Subcutaneous adipose tissue (tissue), 4 donors: ENCODE data around the gene TTC28. TPM values are rescaled to one million over a fixed set of nuclear protein-coding genes. Genes with fewer than 3 reads are reported as not detected.

Experiments
- total RNA-seq, 4 donors: library from RNA; depleted of rRNA; stranded (reverse); fragments of >200 nt; gene quantifications; one replicate each; pipeline ENCODE4 v1.1.0, GENCODE V29; 2016
- TF ChIP-seq, protein P1 (sequence below): fragments of 450-650 bp; IDR thresholded peaks from one replicate; pipeline ENCODE4 v1.5.1; 2016; ENCODE audit warnings: low read depth, mild to moderate bottlenecking, control low read depth, antibody characterized with exemption, moderate library complexity

The TTC28 gene
- total RNA-seq, 4 donors from 2014 or later: 42.6 to 71.6 (median 43.4) TPM

DNA sequence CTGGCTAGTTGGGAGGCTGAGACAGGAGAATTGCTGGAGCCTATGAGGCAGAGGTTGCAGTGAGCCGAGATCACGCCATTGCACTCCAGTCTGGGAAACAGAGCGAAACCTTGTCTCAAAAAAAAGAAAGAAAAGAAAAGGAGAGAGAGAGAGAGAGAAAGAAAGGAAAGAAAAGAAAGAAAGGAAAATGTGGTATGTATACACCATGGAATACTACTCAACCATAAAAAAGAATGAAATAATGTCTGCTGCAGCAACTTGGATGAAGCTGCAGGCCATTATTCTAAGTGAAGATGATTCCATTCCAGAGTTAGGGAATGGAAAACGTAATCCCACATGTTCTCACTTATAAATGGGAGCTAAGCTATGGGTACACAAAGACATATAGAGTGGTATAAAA lies 30.8 kb downstream of the TTC28 start:
- TF ChIP-seq, protein P1, sequence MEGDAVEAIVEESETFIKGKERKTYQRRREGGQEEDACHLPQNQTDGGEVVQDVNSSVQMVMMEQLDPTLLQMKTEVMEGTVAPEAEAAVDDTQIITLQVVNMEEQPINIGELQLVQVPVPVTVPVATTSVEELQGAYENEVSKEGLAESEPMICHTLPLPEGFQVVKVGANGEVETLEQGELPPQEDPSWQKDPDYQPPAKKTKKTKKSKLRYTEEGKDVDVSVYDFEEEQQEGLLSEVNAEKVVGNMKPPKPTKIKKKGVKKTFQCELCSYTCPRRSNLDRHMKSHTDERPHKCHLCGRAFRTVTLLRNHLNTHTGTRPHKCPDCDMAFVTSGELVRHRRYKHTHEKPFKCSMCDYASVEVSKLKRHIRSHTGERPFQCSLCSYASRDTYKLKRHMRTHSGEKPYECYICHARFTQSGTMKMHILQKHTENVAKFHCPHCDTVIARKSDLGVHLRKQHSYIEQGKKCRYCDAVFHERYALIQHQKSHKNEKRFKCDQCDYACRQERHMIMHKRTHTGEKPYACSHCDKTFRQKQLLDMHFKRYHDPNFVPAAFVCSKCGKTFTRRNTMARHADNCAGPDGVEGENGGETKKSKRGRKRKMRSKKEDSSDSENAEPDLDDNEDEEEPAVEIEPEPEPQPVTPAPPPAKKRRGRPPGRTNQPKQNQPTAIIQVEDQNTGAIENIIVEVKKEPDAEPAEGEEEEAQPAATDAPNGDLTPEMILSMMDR: no peak

DNA sequence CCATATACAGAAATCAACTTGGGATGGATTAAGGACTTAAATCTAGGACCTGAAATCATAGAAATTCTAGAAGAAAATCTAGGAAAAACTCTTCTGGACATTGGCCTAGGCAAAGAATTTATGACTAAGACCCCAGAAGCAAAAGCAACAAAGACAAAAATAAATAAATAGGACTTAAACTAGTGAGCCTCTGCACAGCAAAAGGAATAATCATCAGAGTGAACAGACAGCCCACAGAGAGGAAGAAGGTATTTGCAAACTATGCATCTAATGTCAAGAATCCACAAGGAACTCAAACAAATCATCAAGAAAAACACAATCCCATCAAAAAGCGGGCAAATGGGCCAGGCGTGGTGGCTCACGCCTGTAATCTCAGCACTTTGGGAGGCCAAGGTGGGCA lies 32.4 kb downstream of the TTC28 start:
- TF ChIP-seq, protein P1: no peak

DNA sequence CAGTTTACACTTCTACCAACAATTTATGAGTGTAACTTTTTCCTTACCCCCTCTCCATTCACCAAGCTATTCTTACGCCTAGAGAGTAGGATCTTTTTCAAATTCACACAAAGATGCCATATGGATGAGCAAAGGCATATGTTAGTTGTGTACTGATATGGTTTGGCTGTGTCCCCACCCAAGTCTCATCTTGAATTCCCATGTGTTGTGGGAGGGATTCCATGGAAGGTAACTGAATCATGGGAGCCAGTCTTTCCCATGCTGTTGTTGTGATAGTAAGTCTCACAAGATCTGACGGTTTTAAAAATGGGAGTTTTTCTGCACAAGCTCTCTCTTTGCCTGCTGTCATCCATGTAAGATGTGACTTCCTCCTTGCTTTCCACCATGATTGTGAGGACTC lies 40.3 kb downstream of the TTC28 start:
- TF ChIP-seq, protein P1: no peak

DNA sequence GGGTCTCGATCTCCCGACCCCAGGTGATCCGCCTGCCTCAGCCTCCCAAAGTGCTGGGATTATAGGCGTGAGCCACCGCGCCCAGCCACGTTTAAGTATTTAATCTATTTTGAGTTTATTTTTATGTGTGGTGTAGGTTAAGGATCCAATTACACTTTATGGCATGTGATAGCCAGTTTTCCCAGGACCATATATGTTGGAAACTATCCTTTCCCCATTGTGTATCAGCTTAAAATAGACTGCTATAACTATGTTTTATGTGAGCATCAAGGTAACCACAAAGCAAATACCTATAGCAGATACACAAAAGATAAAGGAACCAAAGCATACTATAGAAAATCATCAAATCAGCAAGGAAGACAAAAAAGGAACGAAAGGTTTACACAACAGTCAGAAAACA lies 42.4 kb downstream of the TTC28 start:
- TF ChIP-seq, protein P1: no peak

DNA sequence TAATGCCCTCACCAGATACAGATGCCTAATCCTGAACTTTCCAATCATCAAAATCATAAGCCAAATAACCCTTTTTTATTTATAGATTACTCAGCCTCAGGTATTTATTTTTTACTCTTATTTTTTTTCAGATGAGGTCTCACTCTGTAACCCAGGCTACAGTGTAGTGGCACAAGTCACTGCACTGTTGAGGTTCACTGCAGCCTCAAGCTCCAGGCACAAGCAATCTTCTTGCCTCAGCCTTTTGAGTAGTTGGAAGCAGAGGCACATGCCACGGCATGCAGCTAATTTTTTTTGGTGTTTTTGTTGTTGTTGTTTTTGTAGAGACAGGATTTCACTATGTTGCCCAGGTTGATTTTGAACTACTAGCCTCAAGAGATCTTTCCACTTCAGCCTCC lies 49.5 kb downstream of the TTC28 start:
- TF ChIP-seq, protein P1: no peak

DNA sequence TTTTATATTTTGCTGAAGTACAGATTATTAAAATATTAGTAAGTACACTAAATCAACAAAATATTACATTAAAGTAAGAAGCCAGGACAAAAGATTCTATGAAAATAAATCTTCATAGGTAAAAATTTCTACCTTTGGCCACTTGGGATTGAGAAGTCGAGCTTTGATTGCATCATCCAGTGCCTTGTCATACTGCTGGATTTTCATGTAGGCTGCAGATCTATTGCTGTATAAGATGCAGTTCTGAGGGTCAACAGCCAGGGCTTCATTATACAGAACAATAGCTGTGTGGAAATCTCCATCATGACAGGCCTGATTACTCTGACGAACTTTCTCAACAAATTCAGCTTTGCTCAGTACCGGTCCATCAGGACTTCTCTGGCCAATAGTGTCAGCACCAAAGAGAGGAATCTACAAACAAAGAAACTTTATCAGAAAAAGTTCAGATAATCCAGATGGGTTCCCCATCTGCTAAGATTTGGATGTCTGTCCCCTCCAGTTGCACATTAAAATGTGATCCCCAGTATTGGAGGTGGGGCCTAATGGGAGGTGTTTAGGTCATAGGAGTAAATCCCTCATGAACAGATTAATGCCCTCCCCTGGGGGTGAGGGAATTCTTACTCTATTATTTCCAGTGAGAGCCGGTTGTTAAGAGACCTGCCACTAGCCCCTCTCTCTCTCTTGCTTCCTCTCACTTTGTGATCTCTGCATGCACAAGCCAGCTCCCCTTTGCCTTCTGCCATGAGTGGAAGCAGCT lies 50.0 kb downstream of the TTC28 start:
- TF ChIP-seq, protein P1: no peak

DNA sequence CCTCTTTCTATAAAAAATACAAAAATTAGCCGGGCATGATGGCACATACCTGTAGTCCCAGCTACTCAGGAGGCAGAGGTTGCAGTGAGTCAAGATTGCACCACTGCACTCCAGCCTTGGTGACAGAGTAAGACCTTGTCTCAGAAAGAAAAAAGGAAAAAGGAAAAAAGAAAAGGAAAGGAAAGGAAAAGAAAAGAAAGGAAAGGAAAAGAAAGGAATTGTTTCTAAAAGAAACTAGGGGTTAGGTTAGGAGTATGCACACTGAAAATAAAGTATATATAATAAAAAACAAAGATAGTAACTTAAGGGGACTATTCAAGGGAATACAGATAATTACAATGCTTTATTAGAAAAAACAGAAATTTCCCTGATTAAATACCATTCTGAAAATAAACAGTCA lies 50.9 kb downstream of the TTC28 start:
- TF ChIP-seq, protein P1: no peak
